ENCODE measurements around the gene CHRNA1. TPM values are rescaled to one million over a fixed set of nuclear protein-coding genes. Genes with fewer than 3 reads are reported as not detected.

CHRNA1 gene
- total RNA-seq, 4 donors from 2014 or later: 0.17 TPM; not detected in 3

- intact Hi-C loops (cut with DNase I; ENCODE audit: low total_unique reads): no loop called here
- TF ChIP-seq, protein P1, sequence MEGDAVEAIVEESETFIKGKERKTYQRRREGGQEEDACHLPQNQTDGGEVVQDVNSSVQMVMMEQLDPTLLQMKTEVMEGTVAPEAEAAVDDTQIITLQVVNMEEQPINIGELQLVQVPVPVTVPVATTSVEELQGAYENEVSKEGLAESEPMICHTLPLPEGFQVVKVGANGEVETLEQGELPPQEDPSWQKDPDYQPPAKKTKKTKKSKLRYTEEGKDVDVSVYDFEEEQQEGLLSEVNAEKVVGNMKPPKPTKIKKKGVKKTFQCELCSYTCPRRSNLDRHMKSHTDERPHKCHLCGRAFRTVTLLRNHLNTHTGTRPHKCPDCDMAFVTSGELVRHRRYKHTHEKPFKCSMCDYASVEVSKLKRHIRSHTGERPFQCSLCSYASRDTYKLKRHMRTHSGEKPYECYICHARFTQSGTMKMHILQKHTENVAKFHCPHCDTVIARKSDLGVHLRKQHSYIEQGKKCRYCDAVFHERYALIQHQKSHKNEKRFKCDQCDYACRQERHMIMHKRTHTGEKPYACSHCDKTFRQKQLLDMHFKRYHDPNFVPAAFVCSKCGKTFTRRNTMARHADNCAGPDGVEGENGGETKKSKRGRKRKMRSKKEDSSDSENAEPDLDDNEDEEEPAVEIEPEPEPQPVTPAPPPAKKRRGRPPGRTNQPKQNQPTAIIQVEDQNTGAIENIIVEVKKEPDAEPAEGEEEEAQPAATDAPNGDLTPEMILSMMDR (IDR thresholded peaks at IDR 0.05): no peak
- TF ChIP-seq POLR2A (IDR thresholded peaks at IDR 0.05): no peak
- 84 to 91% methylated on average over 8 of the region's 8 CpGs for WGBS, 2 donors
- no peak overlapping the region for H3K4me3 ChIP-seq (ENCODE audit: low read depth, poor library complexity, severe bottlenecking)
- DNase-seq (ENCODE audit: low spot score in 2 of 2): no peak
Measured at GRCh38 chr2:174800436-174801205, 36.3 kb upstream of the CHRNA1 start.

GRCh38 chr2:174798801-174799200, 34.5 kb upstream of the CHRNA1 start:
- WGBS, 2 donors: 71 to 86% methylated on average over 1 of the region's 1 CpG
- H3K4me3 ChIP-seq (ENCODE audit: low read depth, poor library complexity, severe bottlenecking): no peak overlapping the region
- no peak for DNase-seq (ENCODE audit: low spot score in 2 of 2)
- no peak for TF ChIP-seq POLR2A (IDR thresholded peaks at IDR 0.05)
- TF ChIP-seq, protein P1 (IDR thresholded peaks at IDR 0.05): no peak
- intact Hi-C loops (cut with DNase I; ENCODE audit: low total_unique reads): no loop called here

GRCh38 chr2:174797781-174798276, 33.6 kb upstream of the CHRNA1 start:
- TF ChIP-seq, protein P1 (IDR thresholded peaks at IDR 0.05): no peak
- TF ChIP-seq POLR2A (IDR thresholded peaks at IDR 0.05): no peak
- no peak overlapping the region for H3K4me3 ChIP-seq (ENCODE audit: low read depth, poor library complexity, severe bottlenecking)
- WGBS, 2 donors: 33 to 41% methylated on average over 1 of the region's 1 CpG
- intact Hi-C loops (cut with DNase I; ENCODE audit: low total_unique reads): no loop called here
- DNase-seq (ENCODE audit: low spot score in 2 of 2): no peak

- no peak overlapping the region for H3K4me3 ChIP-seq (ENCODE audit: low read depth, poor library complexity, severe bottlenecking)
- DNase-seq (ENCODE audit: low spot score in 2 of 2): no peak
- TF ChIP-seq, protein P1 (IDR thresholded peaks at IDR 0.05): no peak
- TF ChIP-seq POLR2A (IDR thresholded peaks at IDR 0.05): no peak
- intact Hi-C loops (cut with DNase I; ENCODE audit: low total_unique reads): no loop called here
Measured at GRCh38 chr2:174796319-174796771, 32.1 kb upstream of the CHRNA1 start.

GRCh38 chr2:174794851-174795374, 30.6 kb upstream of the CHRNA1 start:
- DNase-seq (ENCODE audit: low spot score in 2 of 2): no peak
- WGBS, 2 donors: 79 to 80% methylated on average over 3 of the region's 3 CpGs
- intact Hi-C loops (cut with DNase I; ENCODE audit: low total_unique reads): no loop called here
- TF ChIP-seq, protein P1 (IDR thresholded peaks at IDR 0.05): no peak
- TF ChIP-seq POLR2A (IDR thresholded peaks at IDR 0.05): no peak
- no peak overlapping the region for H3K4me3 ChIP-seq (ENCODE audit: low read depth, poor library complexity, severe bottlenecking)

All from lower leg skin (tissue), 4 donors.